Psoas muscle (tissue), 8 donors: ENCODE data around the gene FHAD1. TPM values are rescaled to one million over a fixed set of nuclear protein-coding genes. Genes with fewer than 3 reads are reported as not detected.
A peak's percentile ranks its signal among the peaks of the same experiment; 100 is the strongest.
"Not testable (repeated sequence)": the region's sequence is repeated elsewhere in the genome, so short reads cannot be mapped to it uniquely, and the experiment has no call there.

Experiments
- ATAC-seq, 4 donors: fragments of 200-7000 bp; cut with Tn5 transposase; one replicate each; pipeline ENCODE4 v1.9.1; 2020; ENCODE audit warnings: moderate library complexity in 3 of 4, mild to moderate bottlenecking in 2 of 4
- DNase-seq, 2 donors: peaks; one replicate each; pipeline ENCODE4 v3.0.0-alpha.2; 2020
- H3K27ac ChIP-seq: fragments of 200-600 bp; one replicate; pipeline ENCODE4 v1.8.0; 2022
- H3K27me3 ChIP-seq, 3 donors: fragments of 200-600 bp in 1 of 3; one replicate each; pipeline versions ENCODE4 v1.6.1 to v1.8.0; 2013 to 2022; ENCODE audit warnings: low read length in 2 of 3, mild to moderate bottlenecking in 2 of 3, moderate library complexity in 1 of 3; ENCODE audit not compliant: insufficient read depth in 3 of 3
- H3K36me3 ChIP-seq, 2 donors: fragments of 200-600 bp in 1 of 2; one replicate each; pipeline versions ENCODE4 v1.6.1 to v1.8.0; 2013 to 2022; ENCODE audit warnings: low read depth in 1 of 2, mild to moderate bottlenecking in 1 of 2, moderate library complexity in 1 of 2; ENCODE audit not compliant: insufficient read depth in 1 of 2
- H3K4me1 ChIP-seq: fragments of 200-600 bp; one replicate; pipeline ENCODE4 v1.8.0; 2022
- H3K4me3 ChIP-seq: fragments of 200-600 bp; one replicate; pipeline ENCODE4 v1.8.0; 2022; ENCODE audit warnings: mild to moderate bottlenecking
- H3K9me3 ChIP-seq: fragments of 200-600 bp; one replicate; pipeline ENCODE4 v1.8.0; 2022
- CTCF ChIP-seq: fragments of 200-600 bp; IDR thresholded peaks from one replicate; pipeline ENCODE4 v1.8.0; 2022; ENCODE audit warnings: antibody characterized with exemption
- WGBS, 3 donors: extraction: QIAGEN DNeasy Blood & Tissue Kit; methylation state at CpG; one replicate each; pipeline versions ENCODE4 v1.1.6 to v1.1.7; 2013; 5-methylcytosine and 5-hydroxymethylcytosine counted together
- intact Hi-C, 2 donors: fragments of 100-400 bp; cut with DNase I; formaldehyde crosslinking; loops; one replicate each; pipeline versions ENCODE4 v1.11.0 to v1.14.2; 2022
- polyA plus RNA-seq, 3 donors: library from polyadenylated mRNA; stranded (reverse); fragments of 200-250 nt; gene quantifications; one replicate each; pipeline ENCODE4 v1.2.3, GENCODE V29; 2013
- total RNA-seq, 4 donors: library from RNA; stranded (reverse); fragmentation: NEBNext Ultra II Directional in 2 of 4; extraction: Animal tissue kit (Norgen Biotek cat#: 25700) in 2 of 4; gene quantifications; one replicate each; pipeline versions ENCODE4 v1.2.1 to v1.2.4, GENCODE V29; 2021 to 2023
- donor health status: healthy with polysubstance abuse.
- donor health status: DM: no; HTN: no; CAD: no; lungs with moderate emphysema.
- donor health status: Bipolar disorder and iron deficiency.
- donor health status: healthy.
- donor health status: DM: yes; HTN: yes; CAD: no.
- donor health status: DM: no; HTN: no; CAD: no.
- donor health status: DM: no; HTN: no; CAD: no.
- donor health status: DM: yes; HTN: yes; CAD: no.

The FHAD1 gene
- total and polyA plus RNA-seq, 7 donors, result 0.03 to 0.24 (median 0.06) TPM; not detected in 4

- intact Hi-C loops, result loop anchor here in 1 of 2 donors (1.0 kb wide), 1 partner anchor 176 kb away; no protein-coding TSS in a partner anchor
- no peak for TF ChIP-seq CTCF
- Histone ChIP-seq H3K9me3 (no peaks in the 10 kb centered on the region), H3K36me3 (no peaks in the 10 kb centered on the region), H3K27me3 (no peaks in the 10 kb centered on the region), H3K4me1 (no peaks in the 10 kb centered on the region), H3K4me3 (no peak overlapping the region), H3K27ac (no peak overlapping the region)
- DNase-seq, result no peak
- WGBS, 3 donors, result 85 to 87% (median 86%) methylated on average over 6 of the region's 6 CpGs
- ATAC-seq, result no peak
These were observed 56.9 kb downstream of the FHAD1 start for GRCh38 chr1:15303935-15304334.

- ATAC-seq, result peak in 1 of 4 donors; percentile 38
- H3K4me1 ChIP-seq, result no peaks in the 10 kb centered on the region
- peak; percentile 37 to 64 for DNase-seq
- 24 to 32% (median 30%) methylated on average over 15 of the region's 15 CpGs for WGBS, 3 donors
- H3K9me3 ChIP-seq, result no peaks in the 10 kb centered on the region
- no peak overlapping the region for H3K27ac ChIP-seq
- no peaks in the 10 kb centered on the region for H3K36me3 ChIP-seq
- no peaks in the 10 kb centered on the region for H3K27me3 ChIP-seq
- intact Hi-C loops, result loop anchor here in 1 of 2 donors (1.0 kb wide), 1 partner anchor 177 kb away; no protein-coding TSS in a partner anchor
- H3K4me3 ChIP-seq, result no peak overlapping the region
- peak; percentile 72 for TF ChIP-seq CTCF
These were observed 57.9 kb downstream of the FHAD1 start for GRCh38 chr1:15304708-15305467.

- H3K27me3 ChIP-seq, result no peaks in the 10 kb centered on the region
- intact Hi-C loops, result no loop called here
- WGBS, 3 donors, result 64 to 79% (median 77%) methylated on average over 7 of the region's 7 CpGs
- no peak for DNase-seq
- H3K9me3 ChIP-seq, result no peaks in the 10 kb centered on the region
- no peaks in the 10 kb centered on the region for H3K4me1 ChIP-seq
- no peak for ATAC-seq
- H3K27ac ChIP-seq, result no peak overlapping the region
- H3K4me3 ChIP-seq, result no peak overlapping the region
- H3K36me3 ChIP-seq, result no peaks in the 10 kb centered on the region
- TF ChIP-seq CTCF, result no peak
These were observed 58.4 kb downstream of the FHAD1 start for GRCh38 chr1:15305468-15305770.

- H3K27me3 ChIP-seq, ATAC-seq, DNase-seq, H3K9me3 ChIP-seq, H3K4me1 ChIP-seq, H3K4me3 ChIP-seq, intact Hi-C loops, H3K27ac ChIP-seq, H3K36me3 ChIP-seq: not testable (repeated sequence)
- WGBS, 3 donors, result 37 to 87% (median 83%) methylated on average over 1 of the region's 1 CpG
These were observed 59.3 kb downstream of the FHAD1 start for GRCh38 chr1:15306352-15306751.

GRCh38 chr1:15308135-15308534, 61.1 kb downstream of the FHAD1 start:
- Histone ChIP-seq H3K4me1 (no peaks in the 10 kb centered on the region), H3K36me3 (no peaks in the 10 kb centered on the region), H3K9me3 (no peaks in the 10 kb centered on the region), H3K27ac (no peak overlapping the region), H3K4me3 (no peak overlapping the region), H3K27me3 (no peaks in the 10 kb centered on the region)
- no peak for DNase-seq
- WGBS, 3 donors, result 80 to 94% (median 91%) methylated on average over 1 of the region's 1 CpG
- ATAC-seq, result no peak
- intact Hi-C loops, result no loop called here
- no peak for TF ChIP-seq CTCF
